Progenitor cell of endocrine pancreas (in vitro differentiated cells): ENCODE measurements around the gene PIGBOS1. TPM values are rescaled to one million over a fixed set of nuclear protein-coding genes. Genes with fewer than 3 reads are reported as not detected.

Experiments
- DNase-seq: peaks from one replicate; pipeline ENCODE4 v3.0.0; 2021; ENCODE audit warnings: low spot score; ENCODE audit not compliant: unreplicated experiment
- H3K27ac Mint-ChIP-seq: 2 replicates; pipeline ENCODE4 v1.8.0; 2021; ENCODE audit warnings: mild to moderate bottlenecking, moderate library complexity, mixed read lengths
- H3K27me3 Mint-ChIP-seq: 2 replicates; pipeline ENCODE4 v1.8.0; 2021; ENCODE audit warnings: mixed read lengths
- H3K36me3 Mint-ChIP-seq: 2 replicates; pipeline ENCODE4 v1.8.0; 2022; ENCODE audit warnings: mixed read lengths; ENCODE audit not compliant: insufficient read depth
- H3K4me1 Mint-ChIP-seq: 2 replicates; pipeline ENCODE4 v1.8.0; 2021; ENCODE audit warnings: low read depth, mixed read lengths
- H3K4me3 Mint-ChIP-seq: 2 replicates; pipeline ENCODE4 v1.8.0; 2021; ENCODE audit warnings: low read depth, mild to moderate bottlenecking, moderate library complexity, mixed read lengths
- H3K9me3 Mint-ChIP-seq: 2 replicates; pipeline ENCODE4 v1.8.0; 2021; ENCODE audit warnings: low read depth, mixed read lengths
- total RNA-seq: library from RNA; stranded (reverse); gene quantifications from 2 replicates; pipeline ENCODE4 v1.2.1, GENCODE V29; 2021
- TF ChIP-seq, protein P1 (sequence below): fragments of 200-600 bp; sonication (generic); IDR thresholded peaks from one replicate; pipeline ENCODE4 v1.5.0; 2021; ENCODE audit warnings: antibody characterized with exemption, mild to moderate bottlenecking; ENCODE audit not compliant: unreplicated experiment

The PIGBOS1 gene
- total RNA-seq, 1 donor from 2014 or later, result 13.6 TPM

DNA sequence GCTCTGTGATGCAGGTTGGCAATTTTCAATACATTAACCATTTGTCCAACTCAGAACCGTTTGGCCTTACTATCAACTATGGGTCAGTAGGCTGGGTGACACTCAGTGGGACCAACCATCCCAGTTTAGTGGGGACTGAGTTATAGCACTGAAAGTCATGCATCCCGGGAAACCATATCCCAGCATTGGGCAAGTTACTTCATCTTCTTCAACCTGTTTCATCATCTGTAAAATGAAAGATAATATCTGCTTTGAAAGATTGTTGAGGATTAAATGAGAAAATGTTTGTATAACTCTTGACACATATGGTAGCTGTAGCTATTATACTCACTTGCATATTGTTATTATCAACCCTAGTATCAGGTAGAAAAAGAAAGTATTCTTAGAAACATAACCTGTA, 41.2 kb downstream of the PIGBOS1 start:
- TF ChIP-seq, protein P1, sequence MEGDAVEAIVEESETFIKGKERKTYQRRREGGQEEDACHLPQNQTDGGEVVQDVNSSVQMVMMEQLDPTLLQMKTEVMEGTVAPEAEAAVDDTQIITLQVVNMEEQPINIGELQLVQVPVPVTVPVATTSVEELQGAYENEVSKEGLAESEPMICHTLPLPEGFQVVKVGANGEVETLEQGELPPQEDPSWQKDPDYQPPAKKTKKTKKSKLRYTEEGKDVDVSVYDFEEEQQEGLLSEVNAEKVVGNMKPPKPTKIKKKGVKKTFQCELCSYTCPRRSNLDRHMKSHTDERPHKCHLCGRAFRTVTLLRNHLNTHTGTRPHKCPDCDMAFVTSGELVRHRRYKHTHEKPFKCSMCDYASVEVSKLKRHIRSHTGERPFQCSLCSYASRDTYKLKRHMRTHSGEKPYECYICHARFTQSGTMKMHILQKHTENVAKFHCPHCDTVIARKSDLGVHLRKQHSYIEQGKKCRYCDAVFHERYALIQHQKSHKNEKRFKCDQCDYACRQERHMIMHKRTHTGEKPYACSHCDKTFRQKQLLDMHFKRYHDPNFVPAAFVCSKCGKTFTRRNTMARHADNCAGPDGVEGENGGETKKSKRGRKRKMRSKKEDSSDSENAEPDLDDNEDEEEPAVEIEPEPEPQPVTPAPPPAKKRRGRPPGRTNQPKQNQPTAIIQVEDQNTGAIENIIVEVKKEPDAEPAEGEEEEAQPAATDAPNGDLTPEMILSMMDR, result no peak

DNA sequence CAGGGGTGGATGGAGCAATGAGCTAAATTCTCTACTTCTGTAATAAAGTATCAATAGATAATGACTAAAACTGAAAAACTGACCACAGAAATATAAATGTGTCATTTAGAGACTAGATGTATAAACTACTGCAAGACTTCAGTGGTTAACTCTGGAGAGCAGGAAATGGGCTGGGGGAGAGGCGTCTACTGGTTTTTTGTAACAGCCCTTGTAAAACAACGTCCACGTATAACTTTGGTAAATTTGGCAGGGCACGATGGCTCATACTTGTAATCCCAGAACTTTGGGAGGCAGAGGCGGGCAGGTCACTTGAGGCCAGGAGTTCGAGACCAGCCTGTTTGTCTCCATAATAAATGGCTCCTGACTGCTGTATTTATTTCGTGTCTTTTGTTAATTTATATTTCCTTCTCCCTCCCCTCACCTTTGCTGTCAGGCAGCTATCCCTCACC, 41.8 kb downstream of the PIGBOS1 start:
- H3K27ac Mint-ChIP-seq, result no peak overlapping the region

More for the DNA sequence above, 41.2 kb downstream of the PIGBOS1 start:
- no peaks in the 10 kb centered on the region for H3K4me1 Mint-ChIP-seq
- H3K9me3 Mint-ChIP-seq, result peaks cover 8% of the 10 kb centered on the region
- DNase-seq, result no peak
- no peak overlapping the region for H3K4me3 Mint-ChIP-seq
- H3K27me3 Mint-ChIP-seq, result no peaks in the 10 kb centered on the region
- no peak overlapping the region for H3K27ac Mint-ChIP-seq
- no peaks in the 10 kb centered on the region for H3K36me3 Mint-ChIP-seq

DNA sequence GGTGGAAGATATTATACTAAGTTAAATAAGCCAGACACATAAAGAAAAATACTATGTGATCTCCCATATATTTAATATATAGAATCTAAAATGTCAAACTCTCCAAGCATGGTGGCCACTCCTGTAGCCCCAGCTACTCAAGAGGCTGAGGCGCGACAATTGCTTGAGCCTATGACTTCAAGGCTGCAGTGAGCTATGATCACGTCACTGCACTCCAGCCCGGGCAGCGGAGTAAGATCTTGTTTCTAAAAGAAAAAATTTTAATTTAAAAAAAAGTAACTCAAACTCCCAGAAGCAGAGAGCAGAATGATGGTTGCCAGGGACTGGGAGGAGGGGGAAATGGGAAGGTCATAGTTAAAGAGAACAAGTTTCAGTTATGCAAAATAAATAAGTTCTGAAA, 42.6 kb downstream of the PIGBOS1 start:
- TF ChIP-seq, protein P1, result no peak
- no peaks in the 10 kb centered on the region for H3K36me3 Mint-ChIP-seq
- no peak for DNase-seq
- H3K27ac Mint-ChIP-seq, result no peak overlapping the region
- no peaks in the 10 kb centered on the region for H3K4me1 Mint-ChIP-seq
- no peak overlapping the region for H3K4me3 Mint-ChIP-seq
- no peaks in the 10 kb centered on the region for H3K27me3 Mint-ChIP-seq
- H3K9me3 Mint-ChIP-seq, result peaks cover 8% of the 10 kb centered on the region

More for the DNA sequence above, 41.8 kb downstream of the PIGBOS1 start:
- DNase-seq, result no peak
- Mint-ChIP-seq H3K36me3 (no peaks in the 10 kb centered on the region), H3K9me3 (peaks cover 8% of the 10 kb centered on the region), H3K27me3 (no peaks in the 10 kb centered on the region), H3K4me3 (no peak overlapping the region), H3K4me1 (no peaks in the 10 kb centered on the region)
- TF ChIP-seq, protein P1, result no peak

DNA sequence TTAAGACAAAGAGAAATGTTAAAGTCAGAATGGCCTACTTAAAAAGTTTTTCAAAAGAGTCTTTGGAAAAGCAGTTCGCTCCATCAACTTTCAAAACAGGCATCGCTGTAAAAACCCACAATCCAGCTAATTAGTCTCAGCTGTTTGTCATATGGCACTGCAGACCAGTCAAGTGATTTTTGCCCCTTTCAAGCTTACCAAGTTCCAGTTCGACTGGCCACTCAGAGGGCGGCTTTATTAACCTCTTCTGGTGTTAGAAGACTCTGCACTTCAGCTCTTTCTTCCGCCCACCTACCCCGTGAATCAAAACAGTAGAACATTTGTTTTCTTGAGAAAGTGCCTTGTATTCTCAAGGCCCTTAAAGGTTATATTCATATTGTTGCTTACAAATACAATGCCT, 48.6 kb downstream of the PIGBOS1 start:
- H3K36me3 Mint-ChIP-seq, result no peaks in the 10 kb centered on the region
- H3K27me3 Mint-ChIP-seq, result no peaks in the 10 kb centered on the region
- H3K27ac Mint-ChIP-seq, result no peak overlapping the region
- H3K4me3 Mint-ChIP-seq, result no peak overlapping the region
- peaks cover 8% of the 10 kb centered on the region for H3K9me3 Mint-ChIP-seq
- peaks cover 11% of the 10 kb centered on the region for H3K4me1 Mint-ChIP-seq
- TF ChIP-seq, protein P1, result no peak
- no peak for DNase-seq

DNA sequence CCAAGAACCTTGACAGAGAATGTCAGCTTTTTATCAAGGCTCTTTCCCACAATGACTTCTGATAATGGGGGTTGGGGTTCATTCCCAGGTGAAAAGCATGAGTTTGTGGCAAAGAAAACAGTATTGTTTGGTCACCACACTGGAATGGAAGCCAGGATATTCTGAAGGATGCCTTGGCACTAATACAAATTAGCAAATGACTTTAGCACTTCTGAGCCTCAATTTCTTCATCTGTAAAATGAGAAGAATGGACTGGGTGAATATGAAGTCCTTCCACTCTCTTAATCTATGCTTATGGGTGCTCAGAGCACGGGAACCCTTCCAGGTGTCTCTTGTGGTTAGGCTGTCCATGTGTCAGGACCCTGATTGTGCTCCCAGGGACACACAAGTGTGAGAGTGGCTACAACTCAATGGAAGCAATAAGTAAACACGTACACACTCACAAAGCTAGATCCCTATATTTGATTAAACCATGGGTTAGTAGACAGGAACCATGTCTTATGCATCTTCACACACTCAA, 50.7 kb downstream of the PIGBOS1 start:
- DNase-seq, result no peak
- TF ChIP-seq, protein P1, result no peak
- no peaks in the 10 kb centered on the region for H3K36me3 Mint-ChIP-seq
- H3K4me3 Mint-ChIP-seq, result no peak overlapping the region
- H3K9me3 Mint-ChIP-seq, result no peaks in the 10 kb centered on the region
- H3K27me3 Mint-ChIP-seq, result no peaks in the 10 kb centered on the region
- H3K4me1 Mint-ChIP-seq, result peaks cover 11% of the 10 kb centered on the region
- H3K27ac Mint-ChIP-seq, result no peak overlapping the region
